Stimulated activated CD4-positive, alpha-beta T cell treated with anti-CD3 and anti-CD28 coated beads, Interleukin-1b, Interleukin-23, amount 100 ng/mL, for 1 hour (primary cell): ENCODE data around the gene PIP5KL1.
A peak's percentile ranks its signal among the peaks of the same experiment; 100 is the strongest.

Experiments used
- DNase-seq, 2 donors: peaks; one replicate each; pipeline ENCODE4 v3.0.0-alpha.2; 2020; ENCODE audit warnings: low read depth in 2 of 2

Gene PIP5KL1

GRCh38 chr9:127947841-127948710 is 17.5 kb upstream of the PIP5KL1 start:
- no peak for DNase-seq

DNA sequence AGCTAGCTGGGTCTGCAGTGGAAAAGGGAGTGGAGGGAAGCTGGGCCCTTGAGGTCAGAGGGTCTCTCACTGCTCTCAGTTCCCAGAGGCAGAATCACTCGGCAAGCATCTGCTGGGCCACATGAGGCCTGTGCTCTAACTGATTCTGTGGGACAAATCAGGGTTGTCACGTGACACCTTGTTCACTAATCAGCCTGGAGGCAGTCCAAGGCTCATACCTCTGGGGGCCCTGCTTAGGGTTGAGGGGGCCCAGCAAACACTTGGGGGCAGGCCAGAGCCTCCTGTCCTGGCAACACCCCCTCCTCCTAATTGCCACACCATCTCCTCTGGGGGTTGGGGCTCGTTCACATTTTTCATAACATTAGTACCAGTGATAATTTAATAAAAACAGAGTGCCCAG is 16.2 kb upstream of the PIP5KL1 start:
- DNase-seq = no peak

DNA sequence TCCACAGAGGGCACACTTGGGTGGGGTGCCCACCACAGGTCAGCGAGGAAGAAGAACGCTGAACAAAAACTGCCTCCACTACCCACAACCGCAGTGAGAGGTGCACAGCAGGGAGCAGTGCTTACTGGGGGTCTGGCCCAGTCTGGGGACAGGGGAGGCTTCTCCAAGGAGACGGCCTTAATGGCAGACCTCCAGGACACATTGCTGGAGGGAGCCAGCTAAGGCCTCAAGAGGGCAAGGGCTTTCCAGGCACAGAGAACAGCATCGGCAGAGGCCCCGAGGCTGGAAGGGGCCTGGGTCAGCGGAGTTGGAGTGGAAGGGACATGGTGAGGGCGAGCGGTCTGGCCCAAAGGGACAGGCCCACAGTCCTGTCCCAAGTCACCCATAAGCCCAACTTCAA is 15.4 kb upstream of the PIP5KL1 start:
- DNase-seq = no peak

DNA sequence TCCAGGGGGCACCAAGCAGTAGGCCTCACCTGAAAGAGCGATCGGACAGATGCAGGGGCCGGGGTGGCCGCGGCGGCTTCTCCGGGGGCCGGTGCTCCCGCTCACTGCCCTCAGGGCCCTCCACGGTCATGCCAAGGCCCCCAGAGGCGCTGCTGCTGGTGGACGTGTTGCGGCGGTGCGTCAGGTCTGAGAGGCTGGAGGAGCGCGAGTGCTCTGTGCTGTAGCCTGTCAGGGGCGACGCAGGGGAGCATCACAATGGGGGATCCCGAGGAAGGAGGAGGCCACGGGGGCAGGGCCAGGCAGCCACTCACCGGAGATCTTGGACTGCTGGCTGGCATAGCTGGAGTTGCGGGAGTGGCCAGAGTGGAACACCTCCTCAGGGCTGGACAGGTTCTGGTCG is 14.8 kb upstream of the PIP5KL1 start:
- no peak for DNase-seq

DNA sequence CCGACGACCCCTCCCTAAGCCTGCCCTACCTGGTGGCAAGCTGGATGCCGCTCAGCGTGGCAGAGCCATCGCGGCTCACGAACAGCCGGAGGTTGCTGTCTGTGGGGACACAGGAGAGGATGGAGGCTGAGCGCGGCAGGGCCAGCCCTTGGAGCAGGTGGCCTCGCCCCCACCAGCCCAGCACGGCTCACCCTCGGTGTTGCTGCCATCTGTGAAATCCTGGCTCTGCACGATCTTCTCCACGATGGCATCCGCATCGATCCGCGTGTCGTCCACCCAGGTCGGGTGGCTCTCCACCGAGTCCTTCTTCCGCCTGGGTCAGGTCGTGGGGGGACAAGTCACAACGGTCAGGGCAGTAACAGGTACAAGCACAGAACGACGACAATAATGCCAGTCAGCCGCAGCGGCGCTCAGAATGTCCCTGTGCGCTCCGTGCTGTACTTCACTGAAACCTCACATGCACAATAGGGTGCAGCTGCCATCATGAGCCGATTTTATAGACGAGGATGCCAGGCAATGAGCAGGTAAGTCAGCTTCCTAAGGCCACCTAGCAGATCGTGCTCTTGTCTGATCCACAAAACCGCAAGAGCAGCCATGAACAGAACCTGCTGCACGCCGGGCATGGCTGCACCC is 14.1 kb upstream of the PIP5KL1 start:
- no peak for DNase-seq

- peak in 1 of 2 donors; percentile 62 for DNase-seq
Measured at GRCh38 chr9:127943731-127944144, 13.2 kb upstream of the PIP5KL1 start.

- DNase-seq = no peak
Measured at GRCh38 chr9:127943011-127943662, 12.6 kb upstream of the PIP5KL1 start.

- DNase-seq = no peak
Measured at GRCh38 chr9:127942216-127943010, 11.8 kb upstream of the PIP5KL1 start.

DNA sequence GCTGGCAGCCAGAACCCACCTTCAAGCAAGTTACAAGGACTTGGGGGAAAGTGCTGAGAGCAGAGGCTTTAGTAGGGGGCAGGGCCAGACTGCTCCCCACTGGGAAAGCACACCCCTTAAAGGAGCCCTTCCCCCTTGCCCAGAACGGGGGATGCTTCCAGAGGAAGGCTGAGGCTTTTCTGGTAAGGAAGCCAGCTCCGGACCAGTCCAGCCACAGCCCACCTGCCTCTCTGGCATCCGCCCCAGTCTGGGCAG is 11.3 kb upstream of the PIP5KL1 start:
- DNase-seq = no peak

GRCh38 chr9:127941062-127941960 is 10.7 kb upstream of the PIP5KL1 start:
- no peak for DNase-seq

DNA sequence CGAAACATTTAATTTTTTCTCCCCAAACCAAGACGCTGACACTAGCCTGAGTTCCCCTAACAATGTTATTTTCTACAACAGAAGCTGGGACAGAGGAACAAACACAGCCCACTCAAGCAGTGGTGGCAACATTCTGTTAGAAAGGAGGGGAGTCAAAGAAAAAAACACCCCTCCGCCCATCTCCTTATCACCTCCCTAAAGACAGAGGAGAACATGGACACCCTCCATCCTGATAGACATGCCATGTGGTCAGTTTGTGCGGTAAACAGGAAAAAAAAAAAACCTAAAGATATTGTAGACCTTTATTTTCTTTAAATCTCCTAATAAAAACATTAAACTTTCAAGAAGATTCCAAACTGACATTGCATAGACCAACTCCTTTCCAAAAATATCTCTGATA is 10.0 kb upstream of the PIP5KL1 start:
- DNase-seq = no peak

GRCh38 chr9:127938298-127938690 is 7.7 kb upstream of the PIP5KL1 start:
- DNase-seq = no peak

DNA sequence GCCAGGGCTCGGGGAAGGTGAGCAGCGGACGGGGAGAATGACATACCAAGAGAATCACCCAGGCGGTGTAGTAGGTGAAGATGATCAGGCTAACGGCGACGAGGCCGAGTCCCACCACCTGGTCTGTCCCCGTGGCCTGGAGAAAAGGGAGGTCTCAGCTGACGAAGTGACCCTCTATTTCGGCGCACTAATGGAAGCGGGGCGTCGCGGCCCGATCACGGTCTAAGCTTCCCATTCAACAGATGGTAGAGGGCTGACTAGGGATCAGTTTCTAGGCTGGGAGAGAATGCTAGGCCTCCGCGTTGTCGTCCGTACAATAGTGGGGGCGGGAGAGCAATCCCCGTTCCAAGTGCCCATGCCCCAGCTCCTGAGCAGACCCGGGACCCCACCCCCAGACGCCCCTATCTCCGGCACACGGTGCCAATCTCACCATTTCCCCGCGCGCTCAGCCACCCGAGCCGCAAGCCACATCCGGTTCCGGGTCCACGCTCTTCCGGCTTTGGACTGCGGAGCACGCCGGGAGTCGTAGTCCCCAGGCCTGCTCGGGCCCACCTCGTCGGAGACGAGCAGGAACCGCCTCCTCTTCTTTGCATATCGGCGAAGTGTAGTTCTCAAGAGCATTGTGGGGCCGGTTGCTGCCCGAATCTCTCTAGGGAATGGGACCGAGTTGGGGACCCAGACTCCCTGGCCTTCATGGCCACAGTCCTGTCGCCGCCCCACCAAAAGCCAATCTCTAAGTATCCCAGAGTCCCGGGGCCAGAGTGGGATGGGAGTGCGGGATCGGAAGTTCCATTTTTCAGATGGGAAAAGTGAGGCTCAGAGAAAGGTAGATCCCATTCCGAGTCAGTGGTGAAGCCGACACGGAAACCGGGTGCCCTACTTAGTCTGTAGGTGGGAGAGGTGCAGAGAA is 7.1 kb upstream of the PIP5KL1 start, which contains the start of gene DPM2:
Gene DPM2, minus strand, starts transcription at position 467 of the 910 bp plus-strand sequence. Its CDS starts 34 bp downstream, at position 433.
- peak; percentile 51 to 70 for DNase-seq

- DNase-seq = no peak
Measured at GRCh38 chr9:127937056-127937387, 6.4 kb upstream of the PIP5KL1 start.

GRCh38 chr9:127936347-127936852 is 5.8 kb upstream of the PIP5KL1 start:
- no peak for DNase-seq

GRCh38 chr9:127935765-127936221 is 5.2 kb upstream of the PIP5KL1 start:
- DNase-seq = no peak

DNA sequence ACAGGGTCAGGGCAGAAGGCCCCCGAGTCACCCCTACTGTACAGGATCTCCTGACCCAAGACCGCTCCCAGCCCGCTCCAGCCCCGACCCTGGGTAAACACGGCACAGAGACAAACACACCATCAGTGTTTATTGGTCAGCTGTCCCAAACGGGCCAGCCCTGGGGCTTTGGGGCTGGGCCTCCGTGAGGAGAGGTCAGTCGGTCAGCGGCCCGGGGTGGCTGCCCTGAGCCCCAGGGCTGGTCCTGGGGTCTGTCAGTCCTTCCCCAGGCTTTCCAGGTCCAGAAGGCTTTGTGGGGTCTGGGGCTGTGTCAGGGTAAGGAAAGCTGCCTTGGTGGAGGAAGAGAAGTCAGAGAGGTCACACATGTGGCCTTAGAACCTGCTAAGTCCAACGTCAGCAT is 4.4 kb upstream of the PIP5KL1 start:
- DNase-seq = no peak

GRCh38 chr9:127934248-127934647 is 3.7 kb upstream of the PIP5KL1 start:
- no peak for DNase-seq

DNA sequence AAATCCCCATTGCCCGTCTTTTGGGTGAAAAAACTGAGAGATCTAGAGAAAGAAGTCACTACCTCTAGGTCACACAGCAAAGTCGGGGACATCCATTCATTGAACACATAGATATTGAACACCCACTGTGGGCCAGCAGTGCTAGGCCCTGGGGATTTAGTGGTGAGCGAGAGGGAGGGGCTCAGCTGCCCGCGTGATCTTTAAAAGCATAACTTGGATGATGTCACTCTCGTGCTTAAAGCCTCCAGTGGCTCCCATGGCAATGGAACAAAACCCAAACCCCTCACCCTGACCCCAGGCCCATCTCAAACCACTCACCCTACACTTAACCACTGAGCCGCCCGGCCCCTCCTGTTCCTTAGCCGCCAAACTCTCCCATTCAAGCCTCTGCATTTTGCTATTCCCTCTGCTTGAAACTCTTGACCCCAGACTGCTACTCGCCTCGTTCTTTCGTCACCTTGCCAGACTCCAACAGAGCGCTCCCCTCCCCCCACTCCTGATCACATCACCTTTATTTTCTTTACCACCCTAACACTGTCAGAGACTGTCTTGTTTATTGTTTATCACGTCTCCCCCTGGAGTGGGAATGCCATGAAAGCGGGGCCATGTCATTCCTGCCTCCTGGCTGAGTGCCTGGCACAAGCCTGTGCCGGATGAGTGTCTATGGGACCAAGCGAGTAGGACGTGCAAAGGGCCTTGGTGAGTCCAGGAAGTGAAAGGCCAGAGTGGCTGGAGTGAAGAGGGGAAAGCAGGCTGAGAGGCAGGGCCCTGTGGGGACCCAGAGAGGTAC is 710 bp upstream of the PIP5KL1 start:
- no peak for DNase-seq
